Neural progenitor cell (in vitro differentiated cells): ENCODE data around the gene CADPS. TPM values are rescaled to one million over a fixed set of nuclear protein-coding genes. Genes with fewer than 3 reads are reported as not detected.

Source experiments
- DNase-seq: peaks from one replicate; pipeline ENCODE4 v3.0.0-alpha.2; 2016; ENCODE audit warnings: low spot score
- H2AFZ ChIP-seq: fragments of 200-600 bp; sonication (generic); replicated peaks from 2 replicates; pipeline ENCODE4 v1.6.1; 2016; ENCODE audit warnings: antibody characterized with exemption
- H3F3A ChIP-seq: fragments of 200-600 bp; sonication (generic); 2 replicates; pipeline ENCODE4 v1.6.1; 2016; ENCODE audit warnings: antibody characterized with exemption, low read depth
- H3K27ac ChIP-seq: fragments of 200-600 bp; sonication (generic); 2 replicates; pipeline ENCODE4 v1.5.1; 2016; ENCODE audit warnings: mild to moderate bottlenecking
- H3K27me3 ChIP-seq: fragments of 200-600 bp; sonication (generic); 2 replicates; pipeline ENCODE4 v1.6.1; 2016; ENCODE audit warnings: mild to moderate bottlenecking, moderate library complexity
- H3K36me3 ChIP-seq: fragments of 200-600 bp; sonication (generic); 2 replicates; pipeline ENCODE4 v1.5.1; 2016
- H3K4me1 ChIP-seq: fragments of 200-600 bp; sonication (generic); 2 replicates; pipeline ENCODE4 v1.6.1; 2016; ENCODE audit warnings: mixed run types
- H3K4me2 ChIP-seq: fragments of 200-600 bp; sonication (generic); 2 replicates; pipeline ENCODE4 v1.6.1; 2016
- H3K4me3 ChIP-seq: fragments of 200-600 bp; sonication (generic); 2 replicates; pipeline ENCODE4 v1.5.1; 2016
- H3K79me2 ChIP-seq: fragments of 200-600 bp; sonication (generic); 2 replicates; pipeline ENCODE4 v1.6.1; 2016; ENCODE audit warnings: low read depth
- H3K9ac ChIP-seq: fragments of 200-600 bp; sonication (generic); 2 replicates; pipeline ENCODE4 v1.6.1; 2016
- H3K9me3 ChIP-seq: fragments of 200-600 bp; sonication (generic); 2 replicates; pipeline ENCODE4 v1.5.1; 2016; ENCODE audit warnings: low read depth
- H4K20me1 ChIP-seq: fragments of 200-600 bp; sonication (generic); 2 replicates; pipeline ENCODE4 v1.6.1; 2016; ENCODE audit warnings: low read depth
- H3K27ac Mint-ChIP-seq: 3 replicates; pipeline ENCODE4 v1.8.0; 2021; ENCODE audit warnings: mixed read lengths
- H3K27me3 Mint-ChIP-seq: 2 replicates; pipeline ENCODE4 v1.8.0; 2022; ENCODE audit warnings: low read depth, mild to moderate bottlenecking, inconsistent platforms, moderate library complexity, mixed read lengths; ENCODE audit not compliant: insufficient read depth
- H3K36me3 Mint-ChIP-seq: 3 replicates; pipeline ENCODE4 v1.8.0; 2021; ENCODE audit warnings: mixed read lengths
- H3K4me1 Mint-ChIP-seq: 3 replicates; pipeline ENCODE4 v1.8.0; 2021; ENCODE audit warnings: mixed read lengths
- H3K4me3 Mint-ChIP-seq: 3 replicates; pipeline ENCODE4 v1.8.0; 2021; ENCODE audit warnings: mild to moderate bottlenecking, moderate library complexity, mixed read lengths
- H3K9me3 Mint-ChIP-seq: 3 replicates; pipeline ENCODE4 v1.8.0; 2020; ENCODE audit warnings: mixed read lengths
- CTCF ChIP-seq: fragments of 200-600 bp; sonication (generic); IDR thresholded peaks from 2 replicates; pipeline ENCODE4 v1.5.1; 2017; ENCODE audit warnings: antibody characterized with exemption, mild to moderate bottlenecking
- EZH2 ChIP-seq: fragments of 200-600 bp; sonication (generic); IDR thresholded peaks from 2 replicates; pipeline ENCODE4 v1.6.1; 2017; ENCODE audit warnings: antibody characterized with exemption, mild to moderate bottlenecking, moderate library complexity
- EZH2phosphoT487 ChIP-seq: fragments of 200-600 bp; sonication (generic); IDR thresholded peaks from 2 replicates; pipeline ENCODE4 v1.6.1; 2017; ENCODE audit warnings: antibody characterized with exemption
- total RNA-seq: library from RNA; depleted of rRNA; stranded (reverse); fragments of >200 nt; gene quantifications from 2 replicates; pipeline ENCODE4 v1.2.3, GENCODE V29; 2015; ENCODE audit warnings: low replicate concordance

The CADPS gene
- total RNA-seq, 1 donor from 2014 or later, result 17.3 TPM

GRCh38 chr3:62439176-62439813, 435.9 kb downstream of the CADPS start:
- Mint-ChIP-seq H3K36me3 (peaks cover 4% of the 10 kb centered on the region), H3K4me3 (no peak overlapping the region), H3K27me3 (peaks cover 9% of the 10 kb centered on the region), H3K9me3 (peaks cover 4% of the 10 kb centered on the region), H3K27ac (no peak overlapping the region), H3K4me1 (peaks cover 27% of the 10 kb centered on the region)
- no peaks in the 10 kb centered on the region for H3F3A ChIP-seq
- no peaks in the 10 kb centered on the region for H4K20me1 ChIP-seq
- H3K9me3 ChIP-seq, result no peaks in the 10 kb centered on the region
- no peak overlapping the region for H3K4me3 ChIP-seq
- H3K4me1 ChIP-seq, result peaks cover 5% of the 10 kb centered on the region
- H3K9ac ChIP-seq, result no peak overlapping the region
- H3K27me3 ChIP-seq, result peaks cover 79% of the 10 kb centered on the region
- H3K79me2 ChIP-seq, result no peaks in the 10 kb centered on the region
- no peaks in the 10 kb centered on the region for H3K36me3 ChIP-seq
- TF ChIP-seq EZH2phosphoT487 (no peak), CTCF (no peak), EZH2 (no peak)
- no peak overlapping the region for H3K4me2 ChIP-seq
- no peak for DNase-seq
- no peak overlapping the region for H3K27ac ChIP-seq
- no peak overlapping the region for H2AFZ ChIP-seq

GRCh38 chr3:62436785-62437184, 438.4 kb downstream of the CADPS start:
- DNase-seq, result no peak
- Histone ChIP-seq H3K4me2 (no peak overlapping the region), H2AFZ (no peak overlapping the region), H3K4me1 (peaks cover 5% of the 10 kb centered on the region), H3K79me2 (no peaks in the 10 kb centered on the region), H3K4me3 (no peak overlapping the region), H3K9me3 (no peaks in the 10 kb centered on the region), H3F3A (no peaks in the 10 kb centered on the region), H3K27ac (no peak overlapping the region), H3K36me3 (no peaks in the 10 kb centered on the region), H4K20me1 (no peaks in the 10 kb centered on the region), H3K9ac (no peak overlapping the region), H3K27me3 (peaks cover 100% of the 10 kb centered on the region)
- Mint-ChIP-seq H3K4me1 (peaks cover 30% of the 10 kb centered on the region), H3K27ac (no peak overlapping the region), H3K36me3 (no peaks in the 10 kb centered on the region), H3K27me3 (peaks cover 9% of the 10 kb centered on the region), H3K4me3 (no peak overlapping the region), H3K9me3 (no peaks in the 10 kb centered on the region)
- no peak for TF ChIP-seq EZH2phosphoT487
- no peak for TF ChIP-seq EZH2
- no peak for TF ChIP-seq CTCF

DNA sequence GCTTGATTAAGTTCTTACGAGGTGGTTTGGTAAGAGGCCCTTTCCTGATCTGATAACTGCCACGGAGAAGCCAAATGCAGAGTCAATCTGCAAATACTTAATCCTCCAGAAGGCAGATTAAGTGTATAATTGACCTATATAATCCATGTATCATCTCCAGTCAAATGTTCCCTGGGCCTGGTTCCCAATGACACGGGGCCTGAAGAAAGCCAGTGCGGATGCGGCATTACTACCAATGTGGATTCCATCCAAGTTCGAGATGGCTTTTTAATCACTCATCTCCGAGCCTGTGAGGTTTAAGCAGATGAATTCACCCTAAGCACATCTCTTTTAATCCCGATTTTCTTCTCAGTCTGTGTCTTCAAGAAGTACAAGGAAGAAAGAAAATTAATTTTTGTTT, 441.8 kb downstream of the CADPS start:
- Histone ChIP-seq H3K79me2 (no peaks in the 10 kb centered on the region), H3K36me3 (no peaks in the 10 kb centered on the region), H3K4me1 (peaks cover 4% of the 10 kb centered on the region), H3K4me2 (no peak overlapping the region), H3K9me3 (no peaks in the 10 kb centered on the region), H3F3A (no peaks in the 10 kb centered on the region), H3K4me3 (no peak overlapping the region), H4K20me1 (peaks cover 4% of the 10 kb centered on the region), H3K27ac (no peak overlapping the region), H3K27me3 (peaks cover 100% of the 10 kb centered on the region), H2AFZ (no peak overlapping the region), H3K9ac (no peak overlapping the region)
- no peak overlapping the region for H3K27ac Mint-ChIP-seq
- no peaks in the 10 kb centered on the region for H3K36me3 Mint-ChIP-seq
- no peak for DNase-seq
- H3K4me1 Mint-ChIP-seq, result peaks cover 37% of the 10 kb centered on the region
- TF ChIP-seq EZH2phosphoT487 (no peak), EZH2 (no peak), CTCF (no peak)
- H3K9me3 Mint-ChIP-seq, result no peaks in the 10 kb centered on the region
- no peak overlapping the region for H3K4me3 Mint-ChIP-seq
- peaks cover 16% of the 10 kb centered on the region for H3K27me3 Mint-ChIP-seq
